B cell (primary cell): ENCODE results near the gene FKBP7. TPM values are rescaled to one million over a fixed set of nuclear protein-coding genes. Genes with fewer than 3 reads are reported as not detected.
A peak's percentile ranks its signal among the peaks of the same experiment; 100 is the strongest.

Experiments
- ATAC-seq: fragments of 200-7000 bp; cut with Tn5 transposase; one replicate; pipeline ENCODE4 v1.10.0; 2021; ENCODE audit warnings: low read depth, mild to moderate bottlenecking, moderate number of reproducible peaks, moderate library complexity
- CTCF ChIA-PET: fragments of 350-600 bp; sonication (Branson Sonifier 250); formaldehyde crosslinking; loops from one replicate; lab custom pipeline; 2021; ENCODE audit warnings: antibody characterized with exemption, inconsistent platforms; lab: Charles Lee
- POLR2A ChIA-PET: fragments of 350-600 bp; sonication (Branson Sonifier 250); formaldehyde crosslinking; loops from one replicate; lab custom pipeline; 2021; ENCODE audit warnings: antibody characterized with exemption; lab: Charles Lee
- DNase-seq: peaks from one replicate; pipeline ENCODE4 v3.0.0; 2013
- H2AFZ ChIP-seq: 2 replicates; pipeline ENCODE4 v1.6.1; 2012; ENCODE audit warnings: mild to moderate bottlenecking, low read depth, low read length; ENCODE audit not compliant: insufficient read depth, poor library complexity, severe bottlenecking
- H3K27ac ChIP-seq, 2 donors: 1 replicate in 1 of 2; 2 replicates in 1 of 2; pipeline ENCODE4 v1.5.1; 2012 to 2013; ENCODE audit warnings: low read length in 2 of 2, mild to moderate bottlenecking in 2 of 2, moderate library complexity in 1 of 2
- H3K27me3 ChIP-seq, 4 experiments: fragments of 200-600 bp in 1 of 4; sonication (generic) in 1 of 4; replicated peaks in 1 of 4; 1 replicate in 2 of 4; 2 replicates in 2 of 4; pipeline versions ENCODE4 v1.6.1 to v1.7.0; 2013 to 2016; ENCODE audit warnings: low read length in 3 of 4, mild to moderate bottlenecking in 2 of 4, mixed read lengths in 1 of 4, moderate library complexity in 1 of 4; ENCODE audit not compliant: insufficient read depth in 4 of 4, control insufficient read depth in 3 of 4; ENCODE audit errors: control extremely low read depth in 1 of 4
- H3K36me3 ChIP-seq, 2 experiments: replicated peaks in 1 of 2; 1 replicate in 1 of 2; 2 replicates in 1 of 2; pipeline versions ENCODE4 v1.6.1 to v1.7.1; 2013; ENCODE audit warnings: low read length in 1 of 2; ENCODE audit not compliant: insufficient read depth in 2 of 2, control insufficient read depth in 1 of 2; ENCODE audit errors: control extremely low read depth in 1 of 2, extremely low read depth in 1 of 2
- H3K4me1 ChIP-seq, 2 donors: fragments of 200-600 bp in 1 of 2; sonication (generic) in 1 of 2; 1 replicate in 1 of 2; 2 replicates in 1 of 2; pipeline versions ENCODE4 v1.5.1 to v1.6.1; 2013 to 2017; ENCODE audit warnings: low read length in 2 of 2; ENCODE audit not compliant: control insufficient read depth in 2 of 2, insufficient read depth in 2 of 2
- H3K4me2 ChIP-seq: replicated peaks from 2 replicates; pipeline ENCODE3; 2012; ENCODE audit warnings: mild to moderate bottlenecking, low read depth, low read length; ENCODE audit not compliant: poor library complexity, severe bottlenecking
- H3K4me3 ChIP-seq, 5 experiments: fragments of 200-600 bp in 1 of 5; sonication (generic) in 1 of 5; 1 replicate in 3 of 5; 2 replicates in 2 of 5; pipeline versions ENCODE4 v1.5.1 to v1.7.0; 2011 to 2016; ENCODE audit warnings: low read length in 4 of 5, mild to moderate bottlenecking in 4 of 5, low read depth in 2 of 5, control low read depth in 1 of 5, moderate library complexity in 1 of 5; ENCODE audit not compliant: insufficient read depth in 1 of 5; ENCODE audit errors: control extremely low read depth in 1 of 5, extremely low read depth in 1 of 5
- H3K79me2 ChIP-seq: fragments of 200-600 bp; sonication (generic); one replicate; pipeline ENCODE4 v1.6.0; 2016; ENCODE audit warnings: low read length; ENCODE audit not compliant: control insufficient read depth, insufficient read depth
- H3K9ac ChIP-seq: fragments of 200-600 bp; sonication (generic); 2 replicates; pipeline ENCODE4 v1.6.1; 2017; ENCODE audit warnings: mild to moderate bottlenecking, low read length, moderate library complexity
- H3K9me3 ChIP-seq, 3 donors: one replicate each; pipeline versions ENCODE4 v1.6.1 to v1.7.1; 2013; ENCODE audit warnings: low read length in 2 of 3; ENCODE audit not compliant: control insufficient read depth in 2 of 3, insufficient read depth in 1 of 3; ENCODE audit errors: control extremely low read depth in 1 of 3
- H4K20me1 ChIP-seq: 2 replicates; pipeline ENCODE4 v1.6.0; 2012; ENCODE audit warnings: mild to moderate bottlenecking, low read length; ENCODE audit not compliant: insufficient read depth, control insufficient read depth, poor library complexity, severe bottlenecking
- H3K27ac Mint-ChIP-seq: one replicate; pipeline ENCODE4 v1.8.0; 2021; ENCODE audit warnings: mixed read lengths
- H3K27me3 Mint-ChIP-seq: one replicate; pipeline ENCODE4 v1.8.0; 2021; ENCODE audit warnings: mixed read lengths
- H3K4me1 Mint-ChIP-seq: one replicate; pipeline ENCODE4 v1.8.0; 2021; ENCODE audit warnings: mixed read lengths
- H3K4me3 Mint-ChIP-seq: one replicate; pipeline ENCODE4 v1.8.0; 2021; ENCODE audit warnings: mixed read lengths
- H3K9me3 Mint-ChIP-seq: one replicate; pipeline ENCODE4 v1.8.0; 2022; ENCODE audit warnings: mixed read lengths; ENCODE audit not compliant: insufficient read depth
- EZH2 ChIP-seq: IDR thresholded peaks from 2 replicates; pipeline ENCODE4 v1.6.1; 2012; ENCODE audit warnings: borderline replicate concordance, low read depth, mild to moderate bottlenecking, moderate library complexity, low read length; ENCODE audit not compliant: insufficient read depth, poor library complexity, severe bottlenecking
- WGBS: methylation state at CpG from one replicate; pipeline ENCODE4 v1.1.5; 2013; ENCODE audit warnings: missing lambda C conversion rate; ENCODE audit not compliant: insufficient coverage; 5-methylcytosine and 5-hydroxymethylcytosine counted together
- intact Hi-C: fragments of 100-400 bp; cut with micrococcal nuclease; formaldehyde crosslinking; loops from one replicate; pipeline ENCODE4 v1.10.0; 2022
- polyA plus RNA-seq: library from polyadenylated mRNA; depleted of rRNA; stranded (reverse); fragments of >200 nt; gene quantifications from 2 replicates; pipeline ENCODE4 v1.2.3, GENCODE V29; 2012
- total RNA-seq, 2 donors: library from RNA; stranded (reverse); fragments of 120-200 nt in 1 of 2; gene quantifications; 1 replicate in 1 of 2; 2 replicates in 1 of 2; pipeline versions ENCODE4 v1.2.3 to v1.2.4, GENCODE V29; 2013 to 2022
- TF ChIP-seq, protein P1 (sequence below): fragments of 200-600 bp; IDR thresholded peaks from one replicate; pipeline ENCODE4 v1.8.0; 2022; ENCODE audit warnings: antibody characterized with exemption, mild to moderate bottlenecking

The FKBP7 gene
- total and polyA plus RNA-seq, 2 donors (not counting 1 experiment from before 2014, with no cell fraction given), result 0.39 to 0.97 TPM

DNA sequence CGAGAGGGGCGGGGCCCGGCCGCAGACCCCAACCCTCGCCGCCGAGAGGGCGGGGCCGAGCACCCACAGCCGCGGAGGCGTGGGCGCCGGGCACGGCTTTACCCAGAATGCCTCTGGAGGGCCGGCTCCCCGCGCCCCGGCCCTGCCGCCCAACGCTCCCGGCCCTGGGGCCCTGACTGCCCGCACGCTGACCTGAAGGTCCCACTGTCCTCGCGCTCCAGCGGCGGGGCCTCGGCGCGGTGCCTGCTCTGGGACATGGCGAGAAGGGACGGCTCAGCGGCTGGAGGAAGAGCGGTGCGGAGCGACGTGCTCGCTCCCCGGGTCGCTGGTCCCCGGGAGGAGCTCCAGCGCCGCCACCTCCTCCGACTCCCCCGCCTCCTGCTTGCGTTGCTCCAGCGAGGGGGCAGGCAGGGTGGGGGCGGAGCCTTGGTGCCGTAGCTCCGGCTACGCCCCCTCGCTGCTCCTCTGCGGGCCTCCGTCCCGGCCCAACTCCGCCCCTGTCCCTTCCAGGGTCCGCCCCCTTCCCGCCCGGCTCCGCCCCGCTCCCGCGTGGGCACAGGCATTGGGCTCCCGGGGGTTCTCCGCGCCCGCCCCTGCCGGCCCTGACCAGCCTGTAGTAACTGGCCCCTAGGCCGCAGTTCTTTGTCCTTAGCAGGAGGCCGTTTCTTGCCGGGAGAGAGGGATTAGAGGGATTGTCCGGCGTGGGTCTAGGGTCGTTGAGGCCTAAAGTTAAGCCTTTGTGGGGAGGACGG lies 27.4 kb downstream of the FKBP7 start, which contains the start of the genes PJVK and PRKRA:
TSS of gene PJVK (plus strand) at position 605 of the 752 bp plus-strand sequence. CDS start 2,032 bp downstream, outside the sequence.
TSS of gene PRKRA (minus strand) at position 402 of the 752 bp plus-strand sequence. CDS start at position 257, 145 bp downstream.
- H3K4me2 ChIP-seq, result peak within 1 kb of the TSS; percentile 97
- ChIA-PET POLR2A (interaction anchor here (0.6 to 1.2 kb wide), 7 partner anchors 11 to 79 kb away, joined by 3 to 9 read pairs (median 4); partner anchors contain the start of gene PLEKHA3), CTCF (interaction anchor here (1.2 to 5.5 kb wide), 2 partner anchors 37 to 249 kb away, joined by 3 to 34 read pairs; no protein-coding TSS in a partner anchor)
- ATAC-seq (peak; percentile 92), DNase-seq (peak; percentile 97)
- H3K4me1 Mint-ChIP-seq, result peaks cover 29% of the 10 kb centered on the region
- peaks cover 2 to 7% of the 10 kb centered on the region in 2 experiments for H3K36me3 ChIP-seq
- no peaks in the 10 kb centered on the region for H3K9me3 Mint-ChIP-seq
- H3K27ac ChIP-seq, result peak within 1 kb of the TSS; percentile 83 to 94
- under 1% methylated on average over 74 of the region's 76 CpGs for WGBS
- H3K9ac ChIP-seq, result peak within 1 kb of the TSS; percentile 91
- H3K4me3 ChIP-seq, result peak within 1 kb of the TSS; percentile 72 to 97 (median 92)
- H3K9me3 ChIP-seq, result no peaks in the 10 kb centered on the region
- peak within 1 kb of the TSS; percentile 94 for H3K4me3 Mint-ChIP-seq
- H3K27ac Mint-ChIP-seq, result peak within 1 kb of the TSS; percentile 92
- intact Hi-C loops, result loop anchor here (1.0 to 10.0 kb wide), 7 partner anchors 27 to 1238 kb away; partner anchors contain the start of genes FKBP7, HNRNPA3, RBM45 and SESTD1
- no peaks in the 10 kb centered on the region for H3K27me3 ChIP-seq
- peaks cover 27% of the 10 kb centered on the region for H4K20me1 ChIP-seq
- peak within 1 kb of the TSS; percentile 90 for H2AFZ ChIP-seq
- peaks cover 18% of the 10 kb centered on the region for H3K79me2 ChIP-seq
- TF ChIP-seq, protein P1, sequence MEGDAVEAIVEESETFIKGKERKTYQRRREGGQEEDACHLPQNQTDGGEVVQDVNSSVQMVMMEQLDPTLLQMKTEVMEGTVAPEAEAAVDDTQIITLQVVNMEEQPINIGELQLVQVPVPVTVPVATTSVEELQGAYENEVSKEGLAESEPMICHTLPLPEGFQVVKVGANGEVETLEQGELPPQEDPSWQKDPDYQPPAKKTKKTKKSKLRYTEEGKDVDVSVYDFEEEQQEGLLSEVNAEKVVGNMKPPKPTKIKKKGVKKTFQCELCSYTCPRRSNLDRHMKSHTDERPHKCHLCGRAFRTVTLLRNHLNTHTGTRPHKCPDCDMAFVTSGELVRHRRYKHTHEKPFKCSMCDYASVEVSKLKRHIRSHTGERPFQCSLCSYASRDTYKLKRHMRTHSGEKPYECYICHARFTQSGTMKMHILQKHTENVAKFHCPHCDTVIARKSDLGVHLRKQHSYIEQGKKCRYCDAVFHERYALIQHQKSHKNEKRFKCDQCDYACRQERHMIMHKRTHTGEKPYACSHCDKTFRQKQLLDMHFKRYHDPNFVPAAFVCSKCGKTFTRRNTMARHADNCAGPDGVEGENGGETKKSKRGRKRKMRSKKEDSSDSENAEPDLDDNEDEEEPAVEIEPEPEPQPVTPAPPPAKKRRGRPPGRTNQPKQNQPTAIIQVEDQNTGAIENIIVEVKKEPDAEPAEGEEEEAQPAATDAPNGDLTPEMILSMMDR, result no peak
- TF ChIP-seq EZH2, result no peak
- H3K27me3 Mint-ChIP-seq, result no peaks in the 10 kb centered on the region
- peaks cover 7 to 16% of the 10 kb centered on the region in 2 donors for H3K4me1 ChIP-seq
